ENCODE measurements around the gene ENOPH1.

DNA sequence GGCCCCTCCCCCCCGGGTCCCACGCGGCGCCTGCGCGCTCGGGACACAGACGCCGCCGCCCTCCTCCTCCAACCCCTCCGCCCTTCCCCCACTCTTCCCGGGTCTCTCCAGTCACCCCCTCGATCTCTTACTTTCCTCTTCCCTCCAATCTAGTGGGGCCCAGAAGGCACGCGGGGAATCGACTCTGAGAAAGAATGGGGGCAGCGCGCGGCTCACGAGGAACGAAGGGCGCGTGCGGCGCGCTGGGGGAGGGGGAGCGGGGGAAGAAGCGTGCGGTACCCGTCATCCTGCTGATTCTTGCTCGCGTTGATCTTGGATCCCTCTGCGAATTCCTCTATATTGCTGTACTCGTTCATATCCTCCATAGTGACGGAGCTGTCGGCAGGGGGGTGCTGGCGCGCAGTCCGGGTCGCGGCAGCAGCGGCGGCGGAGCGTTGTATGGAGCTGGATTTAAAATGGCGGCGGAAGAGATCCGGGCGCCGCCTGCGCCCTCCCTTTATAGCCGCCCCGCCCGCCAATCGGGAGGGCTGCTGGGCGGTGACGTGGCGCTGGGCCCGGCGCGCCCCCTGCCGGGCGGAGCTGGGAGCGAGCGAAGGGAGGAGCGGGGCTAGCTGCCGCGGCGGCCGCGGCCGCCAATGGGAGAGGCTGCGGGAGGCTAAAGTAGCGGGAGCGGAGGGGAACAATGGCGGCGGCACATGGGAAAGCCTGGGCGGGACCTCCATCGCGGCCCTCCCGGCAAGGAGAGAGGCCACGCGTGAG, 1.2 kb upstream of the ENOPH1 start:
- TF ChIP-seq GATA2 (IDR thresholded peaks at IDR 0.05; ENCODE audit: low read depth, low read length), result no peak
- TF ChIP-seq GATA3 (IDR thresholded peaks at IDR 0.05; ENCODE audit: low read depth, low read length), result no peak

Measured in SH-SY5Y (cell line).